IMR-90 (cell line): Measurements from ENCODE around the gene MAGI1. TPM values are rescaled to one million over a fixed set of nuclear protein-coding genes. Genes with fewer than 3 reads are reported as not detected.

ENCODE experiments used
- ATAC-seq: fragments of 200-7000 bp; cut with Tn5 transposase; 2 replicates; pipeline ENCODE4 v1.9.1; 2020; ENCODE audit warnings: low read depth, mild to moderate bottlenecking, moderate library complexity
- BruUV-seq: library from RNA; stranded (reverse); fragments of 400-500 nt; replicated peaks from 2 replicates; lab custom pipeline; 2021; lab: Mats Ljungman, UMichigan
- CTCF ChIA-PET: fragments of 300-600 bp; formaldehyde crosslinking; extraction: SDS; loops from one replicate; lab custom pipeline; 2021; ENCODE audit warnings: antibody characterized with exemption; lab: Yijun Ruan, JAX
- POLR2A ChIA-PET: fragments of 300-600 bp; sonication (Branson Sonifier 250); formaldehyde crosslinking; loops from one replicate; lab custom pipeline; 2022; ENCODE audit warnings: antibody characterized with exemption; ENCODE audit not compliant: unreplicated experiment; lab: Charles Lee
- DNase-seq: peaks from one replicate; pipeline ENCODE4 v3.0.0; 2013
- H2AFZ ChIP-seq: replicated peaks from 2 replicates; pipeline ENCODE3; 2013; ENCODE audit warnings: low read length, mild to moderate bottlenecking; ENCODE audit not compliant: poor library complexity
- H2AK5ac ChIP-seq: 2 replicates; pipeline ENCODE4 v1.6.1; 2013; ENCODE audit warnings: low read depth, low read length, inconsistent platforms
- H2AK9ac ChIP-seq: replicated peaks from 2 replicates; pipeline ENCODE3; 2013; ENCODE audit warnings: mild to moderate bottlenecking, low read depth, low read length, moderate library complexity; ENCODE audit not compliant: poor library complexity
- H2BK120ac ChIP-seq: 2 replicates; pipeline ENCODE4 v1.6.1; 2013; ENCODE audit warnings: low read depth, low read length, inconsistent platforms
- H2BK15ac ChIP-seq: 3 replicates; pipeline ENCODE4 v1.6.1; 2013; ENCODE audit warnings: low read depth, low read length, inconsistent platforms
- H2BK20ac ChIP-seq: 2 replicates; pipeline ENCODE4 v1.6.1; 2013; ENCODE audit warnings: low read depth, mild to moderate bottlenecking, inconsistent platforms, low read length, moderate library complexity
- H2BK5ac ChIP-seq: 2 replicates; pipeline ENCODE4 v1.6.1; 2013; ENCODE audit warnings: mild to moderate bottlenecking, low read depth, low read length, inconsistent platforms; ENCODE audit not compliant: poor library complexity, severe bottlenecking
- H3K14ac ChIP-seq: replicated peaks from 2 replicates; pipeline ENCODE4 v1.6.1; 2013; ENCODE audit warnings: low read depth, low read length, inconsistent platforms
- H3K18ac ChIP-seq: 2 replicates; pipeline ENCODE4 v1.6.1; 2013; ENCODE audit warnings: low read depth, low read length, control low read depth
- H3K23ac ChIP-seq: 2 replicates; pipeline ENCODE4 v1.6.1; 2013; ENCODE audit warnings: low read depth, low read length, inconsistent platforms
- H3K27ac ChIP-seq: 2 replicates; pipeline ENCODE4 v1.5.1; 2013; ENCODE audit warnings: mild to moderate bottlenecking, control low read depth, low read length; ENCODE audit not compliant: insufficient read depth
- H3K27me3 ChIP-seq: 2 replicates; pipeline ENCODE4 v1.6.1; 2013; ENCODE audit warnings: low read length; ENCODE audit not compliant: control insufficient read depth, insufficient read depth
- H3K36me3 ChIP-seq: 2 replicates; pipeline ENCODE4 v1.6.1; 2013; ENCODE audit warnings: low read length, mixed read lengths; ENCODE audit not compliant: control insufficient read depth, insufficient read depth
- H3K4ac ChIP-seq: 2 replicates; pipeline ENCODE4 v1.6.1; 2013; ENCODE audit warnings: low read depth, low read length, inconsistent platforms
- H3K4me1 ChIP-seq: 2 replicates; pipeline ENCODE4 v1.6.1; 2013; ENCODE audit warnings: low read length, mixed read lengths; ENCODE audit not compliant: control insufficient read depth, insufficient read depth
- H3K4me2 ChIP-seq: 2 replicates; pipeline ENCODE4 v1.6.1; 2013; ENCODE audit warnings: low read depth, mild to moderate bottlenecking, control low read depth, low read length, moderate library complexity
- H3K4me3 ChIP-seq: 2 replicates; pipeline ENCODE4 v1.5.1; 2013; ENCODE audit warnings: low read depth, mild to moderate bottlenecking, control low read depth, low read length, moderate library complexity; ENCODE audit not compliant: insufficient read depth
- H3K56ac ChIP-seq: 2 replicates; pipeline ENCODE4 v1.6.1; 2013; ENCODE audit warnings: low read length, inconsistent platforms; ENCODE audit not compliant: insufficient read depth; ENCODE audit errors: extremely low read depth
- H3K79me1 ChIP-seq, 2 experiments: 2 replicates each; pipeline ENCODE4 v1.6.1; 2013; ENCODE audit warnings: low read length in 2 of 2, inconsistent platforms in 1 of 2, low read depth in 1 of 2
- H3K9ac ChIP-seq: 2 replicates; pipeline ENCODE4 v1.6.1; 2013; ENCODE audit warnings: low read depth, low read length, control low read depth
- H3K9me1 ChIP-seq: 2 replicates; pipeline ENCODE4 v1.6.1; 2013; ENCODE audit warnings: low read length, inconsistent platforms; ENCODE audit not compliant: insufficient read depth
- H3K9me3 ChIP-seq: 2 replicates; pipeline ENCODE4 v1.6.1; 2013; ENCODE audit warnings: low read length; ENCODE audit not compliant: control insufficient read depth, insufficient read depth
- H4K20me1 ChIP-seq: 2 replicates; pipeline ENCODE4 v1.6.1; 2013; ENCODE audit warnings: low read length, inconsistent platforms; ENCODE audit not compliant: insufficient read depth
- H4K5ac ChIP-seq: 2 replicates; pipeline ENCODE4 v1.6.1; 2013; ENCODE audit warnings: mild to moderate bottlenecking, low read depth, low read length, control low read depth
- H4K8ac ChIP-seq, 2 experiments: 2 replicates each; pipeline ENCODE4 v1.6.1; 2013; ENCODE audit warnings: low read depth in 2 of 2, low read length in 2 of 2, control low read depth in 1 of 2, inconsistent platforms in 1 of 2
- H4K91ac ChIP-seq: 2 replicates; pipeline ENCODE4 v1.6.1; 2013; ENCODE audit warnings: low read depth, low read length, inconsistent platforms; ENCODE audit not compliant: insufficient read depth
- BHLHE40 ChIP-seq: fragments of 150-350 bp; IDR thresholded peaks from 2 replicates; pipeline ENCODE4 v1.6.1; 2016; ENCODE audit warnings: mild to moderate bottlenecking, low read depth, low read length
- CEBPB ChIP-seq: IDR thresholded peaks from 2 replicates; pipeline ENCODE4 v1.6.1; 2012; ENCODE audit warnings: low read depth, low read length, improper control_type of control experiment
- ELK1 ChIP-seq: fragments of 150-350 bp; IDR thresholded peaks from 2 replicates; pipeline ENCODE4 v1.6.1; 2016; ENCODE audit warnings: low read depth, mild to moderate bottlenecking, low read length, moderate library complexity, borderline replicate concordance
- FOS ChIP-seq: fragments of 150-350 bp; IDR thresholded peaks from 2 replicates; pipeline ENCODE4 v1.6.1; 2016; ENCODE audit warnings: low read depth, low read length
- MAFK ChIP-seq: IDR thresholded peaks from 2 replicates; pipeline ENCODE4 v1.6.1; 2012; ENCODE audit warnings: low read depth, low read length, improper control_type of control experiment
- MAZ ChIP-seq: IDR thresholded peaks from 2 replicates; pipeline ENCODE4 v1.6.1; 2012; ENCODE audit warnings: low read depth, mild to moderate bottlenecking, low read length, improper control_type of control experiment, moderate library complexity, borderline replicate concordance
- MXI1 ChIP-seq: IDR thresholded peaks from 2 replicates; pipeline ENCODE4 v1.6.1; 2012; ENCODE audit warnings: low read depth, mild to moderate bottlenecking, low read length, moderate library complexity, borderline replicate concordance
- NFE2L2 ChIP-seq: fragments of 150-350 bp; IDR thresholded peaks from 2 replicates; pipeline ENCODE4 v1.6.1; 2016; ENCODE audit warnings: low read depth, mild to moderate bottlenecking, low read length
- RAD21 ChIP-seq: IDR thresholded peaks from 2 replicates; pipeline ENCODE4 v1.6.1; 2012; ENCODE audit warnings: low read length, improper control_type of control experiment
- RCOR1 ChIP-seq: IDR thresholded peaks from 2 replicates; pipeline ENCODE4 v1.6.1; 2012; ENCODE audit warnings: mild to moderate bottlenecking, low read length, improper control_type of control experiment; ENCODE audit not compliant: insufficient replicate concordance
- RFX5 ChIP-seq: IDR thresholded peaks from 2 replicates; pipeline ENCODE4 v1.8.0; 2012; ENCODE audit warnings: low read depth, mild to moderate bottlenecking, low read length, moderate library complexity
- SMC3 ChIP-seq: fragments of 150-350 bp; IDR thresholded peaks from 2 replicates; pipeline ENCODE4 v1.6.1; 2016; ENCODE audit warnings: low read depth, mild to moderate bottlenecking, antibody characterized with exemption, low read length, moderate library complexity
- WGBS, 2 experiments: methylation state at CpG; one replicate each; pipeline versions ENCODE4 v1.1.5 to v1.1.7; 2013; ENCODE audit warnings: missing lambda C conversion rate in 2 of 2; ENCODE audit not compliant: insufficient read length in 1 of 2; ENCODE audit errors: extremely low coverage in 2 of 2; 5-methylcytosine and 5-hydroxymethylcytosine counted together
- dilution Hi-C: fragments of 300-500 bp; cut with HindIII; formaldehyde crosslinking; loops from one replicate; pipeline ENCODE4 v1.14.3; 2018; ENCODE audit warnings: low sequenced_read_pairs; ENCODE audit not compliant: unreplicated experiment
- in situ Hi-C: fragments of 300-500 bp; cut with MboI; formaldehyde crosslinking; loops from 3 replicates; pipeline ENCODE4 v1.14.3; 2019; ENCODE audit warnings: low sequenced_read_pairs, inconsistent platforms, mixed read lengths
- intact Hi-C: fragments of 100-400 bp; cut with micrococcal nuclease; formaldehyde crosslinking; loops from 2 replicates; pipeline ENCODE4 v1.10.0; 2022
- polyA plus RNA-seq, 3 experiments: library from polyadenylated mRNA; depleted of rRNA; stranded (reverse); fragments of >200 nt; gene quantifications; 2 replicates each; pipeline ENCODE4 v1.2.3, GENCODE V29; 2012; ENCODE audit warnings: low replicate concordance in 1 of 3
- total RNA-seq: library from RNA; depleted of rRNA; stranded (reverse); fragments of >200 nt; gene quantifications from 2 replicates; pipeline ENCODE4 v1.2.3, GENCODE V29; 2012
- TF ChIP-seq, protein P1 (sequence below): conservative IDR thresholded peaks from 2 replicates; pipeline ENCODE4 v1.5.1; 2012; ENCODE audit warnings: mild to moderate bottlenecking, low read depth, low read length, improper control_type of control experiment
- TF ChIP-seq, protein P2 (sequence below): fragments of 150-350 bp; IDR thresholded peaks from 2 replicates; pipeline ENCODE4 v1.6.1; 2017; ENCODE audit warnings: mild to moderate bottlenecking, antibody characterized with exemption, low read length, low read depth

Gene MAGI1
- total and polyA plus RNA-seq, 2 of the 4 experiments (the other 2 are of a cell fraction), result 14.5 to 24.2 TPM

DNA sequence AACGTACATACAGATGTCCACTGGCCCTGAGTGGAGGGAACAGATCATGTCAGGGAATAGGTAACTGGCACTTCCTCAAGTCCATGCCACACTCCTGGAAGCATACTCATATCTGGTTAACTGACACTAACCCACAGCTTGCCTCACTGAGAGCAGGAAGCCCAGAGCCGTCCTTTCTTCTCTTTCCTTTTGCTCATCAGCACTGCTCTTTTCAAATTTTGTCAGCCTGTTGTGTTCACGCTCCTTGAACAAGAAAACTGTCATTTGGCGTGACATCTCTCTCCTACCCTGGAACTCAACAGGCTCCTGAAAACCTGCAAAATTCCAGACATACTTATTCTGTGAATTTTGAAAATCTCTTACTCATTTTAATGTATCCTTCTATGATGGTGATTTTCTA is 360.2 kb downstream of the MAGI1 start:
- Histone ChIP-seq H2BK20ac (no peak overlapping the region), H3K4me2 (no peak overlapping the region), H4K5ac (no peak overlapping the region), H4K20me1 (no peaks in the 10 kb centered on the region; the same call in 1 of the 2 replicates), H2BK15ac (no peak overlapping the region), H3K4me3 (no peak overlapping the region), H3K4ac (no peak overlapping the region; the same call in 1 of the 2 replicates), H3K27ac (no peak overlapping the region), H2AK9ac (no peak overlapping the region), H3K9me3 (no peaks in the 10 kb centered on the region), H3K4me1 (peaks cover 2% of the 10 kb centered on the region; the same call in 1 of the 2 replicates), H3K56ac (no peak overlapping the region), H3K18ac (no peak overlapping the region), H3K9me1 (peaks cover 6% of the 10 kb centered on the region), H3K14ac (peak overlapping the region; percentile 69; the same call in 1 of the 2 replicates), H2AK5ac (peak overlapping the region; percentile 33; the same call in 1 of the 2 replicates), H2AFZ (no peak overlapping the region), H3K9ac (no peak overlapping the region), H3K36me3 (no peaks in the 10 kb centered on the region), H3K27me3 (no peaks in the 10 kb centered on the region), H2BK120ac (peak overlapping the region; percentile 57; the same call in 1 of the 2 replicates), H2BK5ac (no peak overlapping the region), H3K79me1 (peaks cover 29 to 38% of the 10 kb centered on the region in 2 experiments), H4K8ac (no peak overlapping the region), H3K23ac (no peak overlapping the region), H4K91ac (no peak overlapping the region)
- no TSS peak for BruUV-seq
- CTCF ChIA-PET, result interaction anchor here (0.6 to 0.7 kb wide), 3 partner anchors 66 to 1369 kb away, joined by 3 to 5 read pairs (median 3); no protein-coding TSS in a partner anchor
- in situ Hi-C loops, result loop anchor here (10.0 kb wide), 1 partner anchor 244 kb away; no protein-coding TSS in a partner anchor
- ATAC-seq (no peak), DNase-seq (no peak)
- dilution Hi-C loops, result no loop called here
- intact Hi-C loops, result no loop called here
- POLR2A ChIA-PET, result interaction anchor here (0.7 kb wide), 1 partner anchor 18 kb away, joined by 3 read pairs; no protein-coding TSS in a partner anchor
- TF ChIP-seq MXI1, result no peak
- no peak for TF ChIP-seq RFX5
- TF ChIP-seq, protein P1, sequence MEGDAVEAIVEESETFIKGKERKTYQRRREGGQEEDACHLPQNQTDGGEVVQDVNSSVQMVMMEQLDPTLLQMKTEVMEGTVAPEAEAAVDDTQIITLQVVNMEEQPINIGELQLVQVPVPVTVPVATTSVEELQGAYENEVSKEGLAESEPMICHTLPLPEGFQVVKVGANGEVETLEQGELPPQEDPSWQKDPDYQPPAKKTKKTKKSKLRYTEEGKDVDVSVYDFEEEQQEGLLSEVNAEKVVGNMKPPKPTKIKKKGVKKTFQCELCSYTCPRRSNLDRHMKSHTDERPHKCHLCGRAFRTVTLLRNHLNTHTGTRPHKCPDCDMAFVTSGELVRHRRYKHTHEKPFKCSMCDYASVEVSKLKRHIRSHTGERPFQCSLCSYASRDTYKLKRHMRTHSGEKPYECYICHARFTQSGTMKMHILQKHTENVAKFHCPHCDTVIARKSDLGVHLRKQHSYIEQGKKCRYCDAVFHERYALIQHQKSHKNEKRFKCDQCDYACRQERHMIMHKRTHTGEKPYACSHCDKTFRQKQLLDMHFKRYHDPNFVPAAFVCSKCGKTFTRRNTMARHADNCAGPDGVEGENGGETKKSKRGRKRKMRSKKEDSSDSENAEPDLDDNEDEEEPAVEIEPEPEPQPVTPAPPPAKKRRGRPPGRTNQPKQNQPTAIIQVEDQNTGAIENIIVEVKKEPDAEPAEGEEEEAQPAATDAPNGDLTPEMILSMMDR, result no peak
- TF ChIP-seq FOS, result no peak
- no peak for TF ChIP-seq ELK1
- TF ChIP-seq NFE2L2, result no peak
- no peak for TF ChIP-seq MAFK
- TF ChIP-seq SMC3, result no peak
- TF ChIP-seq CEBPB, result no peak
- TF ChIP-seq RCOR1, result no peak
- TF ChIP-seq BHLHE40, result no peak
- TF ChIP-seq RAD21, result no peak
- TF ChIP-seq, protein P2, sequence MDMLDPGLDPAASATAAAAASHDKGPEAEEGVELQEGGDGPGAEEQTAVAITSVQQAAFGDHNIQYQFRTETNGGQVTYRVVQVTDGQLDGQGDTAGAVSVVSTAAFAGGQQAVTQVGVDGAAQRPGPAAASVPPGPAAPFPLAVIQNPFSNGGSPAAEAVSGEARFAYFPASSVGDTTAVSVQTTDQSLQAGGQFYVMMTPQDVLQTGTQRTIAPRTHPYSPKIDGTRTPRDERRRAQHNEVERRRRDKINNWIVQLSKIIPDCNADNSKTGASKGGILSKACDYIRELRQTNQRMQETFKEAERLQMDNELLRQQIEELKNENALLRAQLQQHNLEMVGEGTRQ, result no peak
- TF ChIP-seq MAZ, result no peak
- 100% methylated on average over 2 of the region's 4 CpGs; no CpG with 5 or more reads in 1 of the 2 experiments for WGBS, 2 experiments
